ENCODE data around the gene NCOA3.

Gene NCOA3

GRCh38 chr20:47622118-47622665, 120.5 kb downstream of the NCOA3 start:
- no peak for TF ChIP-seq CTCF (IDR thresholded peaks at IDR 0.05; ENCODE audit: control insufficient read depth, insufficient read depth, low read depth, low read length, missing control alignments)
- no peak for DNase-seq (ENCODE audit: low read depth)
- no peak overlapping the region for H3K4me3 ChIP-seq (ENCODE audit: control insufficient read depth, low read depth, low read length)

DNA sequence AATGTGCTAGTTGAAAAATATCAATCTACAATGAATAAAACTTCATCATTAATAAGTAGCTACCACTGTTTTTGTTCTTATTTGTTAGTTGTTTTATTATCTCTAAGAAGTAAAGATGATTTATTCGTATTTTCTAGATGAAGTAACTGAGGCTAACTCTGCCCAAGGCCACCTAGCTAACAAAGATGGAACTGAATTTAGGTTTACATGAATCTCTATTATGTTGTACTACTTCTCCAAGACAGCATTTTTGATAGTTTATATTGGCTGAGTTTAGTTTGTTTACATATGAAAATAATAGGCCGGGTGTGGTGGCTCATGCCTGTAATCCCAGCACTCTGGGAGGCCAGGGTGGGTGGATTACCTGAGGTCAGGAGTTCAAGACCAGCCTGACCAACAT, 121.5 kb downstream of the NCOA3 start:
- TF ChIP-seq CTCF (IDR thresholded peaks at IDR 0.05; ENCODE audit: control insufficient read depth, insufficient read depth, low read depth, low read length, missing control alignments) = no peak
- H3K4me3 ChIP-seq (ENCODE audit: control insufficient read depth, low read depth, low read length) = no peak overlapping the region
- DNase-seq (ENCODE audit: low read depth) = no peak

DNA sequence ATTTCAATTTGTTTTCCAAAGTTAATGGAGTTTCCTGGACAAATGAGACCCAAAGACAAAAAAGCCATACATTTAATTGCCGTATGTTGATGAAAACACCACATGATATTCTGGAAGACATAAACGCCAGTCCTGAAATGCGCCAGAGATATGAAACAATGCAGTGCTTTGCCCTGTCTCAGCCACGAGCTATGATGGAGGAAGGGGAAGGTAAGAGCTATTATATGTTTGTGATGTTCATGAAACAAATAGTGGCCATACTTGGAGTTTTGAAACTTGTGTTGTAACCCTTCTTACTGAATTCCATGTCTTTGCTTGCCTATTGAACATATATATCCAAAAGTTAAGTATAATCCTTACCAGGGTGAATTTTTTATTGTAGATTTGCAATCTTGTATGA, 125.9 kb downstream of the NCOA3 start:
- H3K4me3 ChIP-seq (ENCODE audit: control insufficient read depth, low read depth, low read length) = no peak overlapping the region
- TF ChIP-seq CTCF (IDR thresholded peaks at IDR 0.05; ENCODE audit: control insufficient read depth, insufficient read depth, low read depth, low read length, missing control alignments) = no peak
- DNase-seq (ENCODE audit: low read depth) = no peak

- no peak for TF ChIP-seq CTCF (IDR thresholded peaks at IDR 0.05; ENCODE audit: control insufficient read depth, insufficient read depth, low read depth, low read length, missing control alignments)
- no peak for DNase-seq (ENCODE audit: low read depth)
- H3K4me3 ChIP-seq (ENCODE audit: control insufficient read depth, low read depth, low read length) = no peak overlapping the region
Observed at GRCh38 chr20:47629907-47630306, 128.2 kb downstream of the NCOA3 start.

DNA sequence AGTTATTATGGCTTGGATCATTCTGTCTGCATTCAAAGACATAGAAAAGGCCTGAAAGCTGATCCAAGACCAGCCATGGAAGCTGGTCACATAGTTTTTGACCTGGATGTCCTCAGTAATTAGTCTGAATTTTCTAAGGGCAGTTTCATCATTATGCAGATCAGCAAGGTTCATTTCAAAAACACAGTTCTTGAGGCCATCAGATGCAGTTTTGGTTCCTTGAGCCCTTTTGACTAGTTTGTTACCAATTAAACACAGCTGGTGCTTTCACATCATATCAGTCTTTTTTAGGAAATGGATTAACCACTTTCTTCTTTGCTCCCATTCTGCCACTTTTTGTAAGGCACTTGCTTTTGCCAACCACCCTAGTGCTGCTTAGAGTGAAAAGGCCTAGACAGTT, 129.4 kb downstream of the NCOA3 start:
- TF ChIP-seq CTCF (IDR thresholded peaks at IDR 0.05; ENCODE audit: control insufficient read depth, insufficient read depth, low read depth, low read length, missing control alignments) = no peak
- H3K4me3 ChIP-seq (ENCODE audit: control insufficient read depth, low read depth, low read length) = no peak overlapping the region
- DNase-seq (ENCODE audit: low read depth) = no peak

- no peak for DNase-seq (ENCODE audit: low read depth)
- no peak for TF ChIP-seq CTCF (IDR thresholded peaks at IDR 0.05; ENCODE audit: control insufficient read depth, insufficient read depth, low read depth, low read length, missing control alignments)
- no peak overlapping the region for H3K4me3 ChIP-seq (ENCODE audit: control insufficient read depth, low read depth, low read length)
Observed at GRCh38 chr20:47635256-47635655, 133.6 kb downstream of the NCOA3 start.

GRCh38 chr20:47638851-47639250, 137.2 kb downstream of the NCOA3 start:
- H3K4me3 ChIP-seq (ENCODE audit: control insufficient read depth, low read depth, low read length) = no peak overlapping the region
- DNase-seq (ENCODE audit: low read depth) = no peak
- TF ChIP-seq CTCF (IDR thresholded peaks at IDR 0.05; ENCODE audit: control insufficient read depth, insufficient read depth, low read depth, low read length, missing control alignments) = no peak
